ENCODE data around the gene HOXA4. TPM values are rescaled to one million over a fixed set of nuclear protein-coding genes. Genes with fewer than 3 reads are reported as not detected.

HOXA4 gene
- total RNA-seq, 1 donor from 2014 or later: not detected

DNA sequence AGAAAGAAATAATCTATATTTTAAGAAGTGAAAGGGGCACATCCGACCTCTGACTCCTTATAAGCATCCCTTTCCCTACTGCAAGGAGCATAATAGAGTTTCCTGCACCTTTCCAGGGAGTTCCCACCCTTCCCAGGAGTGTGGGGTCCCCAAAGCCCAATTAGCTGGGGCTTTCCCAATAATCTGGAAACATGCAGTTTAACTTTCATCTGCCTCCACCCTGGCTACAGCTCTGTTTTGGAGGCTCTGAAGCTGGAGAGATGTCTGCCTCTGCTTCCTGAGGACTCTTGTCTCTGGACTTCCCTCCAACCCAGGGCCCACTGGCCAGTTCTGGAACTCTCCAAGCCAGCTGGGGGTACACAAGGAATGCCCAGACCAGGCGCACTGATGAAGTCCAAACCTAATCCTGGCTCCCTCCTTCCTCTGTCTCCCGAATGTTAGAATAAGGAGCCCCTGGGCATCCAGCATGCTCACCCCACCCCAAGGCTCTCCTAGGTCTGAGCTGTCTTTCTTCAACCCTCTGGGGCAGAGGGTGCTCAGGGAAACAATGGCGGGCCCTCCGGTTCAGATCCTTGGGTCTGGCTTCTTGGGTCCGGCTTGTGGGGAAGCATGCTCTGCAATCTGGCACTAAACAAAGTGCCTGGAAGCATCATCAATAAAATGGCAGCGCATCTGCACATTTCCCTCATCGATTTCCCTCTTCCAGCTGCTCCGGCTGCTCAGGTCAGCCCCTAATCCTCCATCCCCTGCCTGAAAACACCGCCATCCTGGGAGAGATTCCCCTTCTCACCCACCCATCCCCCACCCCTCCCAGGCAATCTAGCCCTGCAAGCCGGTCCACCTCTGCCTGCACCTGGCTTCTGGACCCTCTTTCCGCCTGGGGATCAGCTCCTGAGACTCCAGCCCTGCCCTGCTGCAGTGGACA lies 13.3 kb downstream of the HOXA4 start:
- Mint-ChIP-seq H3K4me1 (ENCODE audit: low read depth, unreplicated experiment) (no peaks in the 10 kb centered on the region), H3K4me3 (ENCODE audit: unreplicated experiment) (no peak overlapping the region)

DNA sequence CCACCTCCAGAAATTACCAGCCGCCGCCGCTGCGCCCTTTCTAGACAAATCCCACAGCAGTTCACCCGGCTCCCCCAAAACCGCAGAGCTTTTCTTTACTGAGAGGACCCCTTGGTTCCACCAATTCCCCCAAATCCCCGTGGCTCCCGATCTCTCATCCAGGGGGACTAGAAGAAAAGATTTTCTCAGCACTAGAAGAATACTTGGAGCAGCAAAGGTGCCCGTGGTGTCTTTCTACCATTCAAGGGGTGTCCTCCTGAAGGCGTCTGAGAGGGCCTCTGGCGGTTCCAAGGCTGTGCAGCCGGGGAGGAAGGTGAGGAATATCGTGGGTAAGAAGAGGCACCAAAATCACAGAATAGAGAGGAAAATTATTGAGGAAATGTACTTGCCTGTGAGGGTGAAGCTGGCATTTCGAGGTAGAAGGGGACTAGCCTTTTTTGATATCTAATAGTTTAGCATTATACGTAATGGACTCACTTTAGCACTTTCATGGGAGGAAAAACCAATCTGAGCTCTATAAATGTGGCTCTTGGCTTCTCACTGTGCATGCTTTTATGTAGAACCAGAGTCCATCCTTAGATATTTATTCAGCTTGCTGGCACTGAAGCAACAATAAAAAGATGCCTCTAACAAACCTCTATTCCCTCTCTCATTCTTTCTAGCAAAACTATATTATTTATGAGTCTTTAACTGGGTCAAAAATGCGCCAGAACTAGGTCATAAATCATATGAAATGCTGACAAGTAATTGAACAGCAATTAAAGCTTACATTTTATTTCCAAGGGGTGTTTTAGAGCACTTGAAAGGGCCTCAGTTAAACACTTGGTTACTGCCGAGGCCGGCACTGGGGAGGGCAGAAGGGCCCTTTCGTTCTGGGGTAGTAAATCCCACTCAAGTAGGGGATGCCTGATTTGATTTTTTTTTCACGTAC lies 14.3 kb downstream of the HOXA4 start:
- DNase-seq: no peak
- no peaks in the 10 kb centered on the region for H3K4me1 Mint-ChIP-seq (ENCODE audit: low read depth, unreplicated experiment)
- TF ChIP-seq CTCF (IDR thresholded peaks at IDR 0.05; ENCODE audit: partially characterized antibody, unreplicated experiment): no peak
- H3K36me3 Mint-ChIP-seq (ENCODE audit: unreplicated experiment): no peaks in the 10 kb centered on the region
- H3K27ac Mint-ChIP-seq (ENCODE audit: unreplicated experiment): no peak overlapping the region
- peaks cover 49% of the 10 kb centered on the region for H3K27me3 Mint-ChIP-seq (ENCODE audit: unreplicated experiment)
- no peak overlapping the region for H3K4me3 Mint-ChIP-seq (ENCODE audit: unreplicated experiment)
- H3K9me3 Mint-ChIP-seq (ENCODE audit: unreplicated experiment): peaks cover 6% of the 10 kb centered on the region

More for the DNA sequence above, 13.3 kb downstream of the HOXA4 start:
- H3K27ac Mint-ChIP-seq (ENCODE audit: unreplicated experiment): no peak overlapping the region
- H3K9me3 Mint-ChIP-seq (ENCODE audit: unreplicated experiment): peaks cover 7% of the 10 kb centered on the region
- no peaks in the 10 kb centered on the region for H3K36me3 Mint-ChIP-seq (ENCODE audit: unreplicated experiment)
- H3K27me3 Mint-ChIP-seq (ENCODE audit: unreplicated experiment): peaks cover 43% of the 10 kb centered on the region
- DNase-seq: no peak
- TF ChIP-seq CTCF (IDR thresholded peaks at IDR 0.05; ENCODE audit: partially characterized antibody, unreplicated experiment): no peak

DNA sequence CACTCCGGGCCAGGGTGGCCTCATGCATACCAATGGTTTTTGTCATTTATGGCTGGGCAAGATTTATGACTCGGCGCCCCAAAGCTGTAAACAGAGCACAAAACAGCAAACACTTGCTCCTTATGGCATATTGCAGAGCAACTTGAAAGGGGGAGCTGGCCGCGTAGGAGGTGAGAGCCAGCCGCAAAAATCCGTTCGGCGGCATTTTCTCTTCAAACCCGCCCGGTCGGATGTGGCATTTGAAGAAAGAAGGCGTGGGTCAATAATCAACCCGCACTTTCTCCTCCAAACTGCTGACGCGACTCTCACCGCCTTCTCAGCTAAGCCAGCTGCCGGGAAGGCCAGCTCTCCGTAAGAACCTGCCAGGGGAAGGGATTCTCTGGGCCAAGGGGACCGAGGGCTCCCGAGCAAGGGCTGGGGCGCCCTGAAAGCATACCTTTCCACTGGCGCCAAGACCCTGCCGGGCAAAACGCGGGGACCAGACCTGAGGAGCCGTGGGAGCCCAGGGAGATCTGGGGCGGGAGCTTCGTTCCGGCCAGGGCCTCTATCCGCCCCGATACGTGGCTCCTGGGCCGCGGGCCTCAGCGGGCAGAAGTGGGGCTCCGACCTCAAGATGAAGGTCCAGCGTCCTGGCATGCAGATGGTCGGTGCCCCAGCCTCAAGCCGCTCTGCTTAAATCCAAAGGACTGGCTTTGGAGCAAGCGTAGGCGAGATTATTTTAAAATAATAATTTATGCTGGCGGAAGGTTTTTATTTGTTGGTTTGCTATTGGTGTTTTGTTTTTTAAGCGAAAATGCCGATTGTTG lies 15.1 kb downstream of the HOXA4 start:
- Mint-ChIP-seq H3K4me1 (ENCODE audit: low read depth, unreplicated experiment) (peaks cover 3% of the 10 kb centered on the region), H3K27ac (ENCODE audit: unreplicated experiment) (no peak overlapping the region), H3K27me3 (ENCODE audit: unreplicated experiment) (peaks cover 51% of the 10 kb centered on the region), H3K36me3 (ENCODE audit: unreplicated experiment) (no peaks in the 10 kb centered on the region), H3K4me3 (ENCODE audit: unreplicated experiment) (no peak overlapping the region), H3K9me3 (ENCODE audit: unreplicated experiment) (peaks cover 9% of the 10 kb centered on the region)
- DNase-seq: no peak
- TF ChIP-seq CTCF (IDR thresholded peaks at IDR 0.05; ENCODE audit: partially characterized antibody, unreplicated experiment): no peak

GRCh38 chr7:27114881-27115220 lies 15.7 kb downstream of the HOXA4 start:
- no peak for DNase-seq
- Mint-ChIP-seq H3K4me1 (ENCODE audit: low read depth, unreplicated experiment) (peaks cover 3% of the 10 kb centered on the region), H3K27ac (ENCODE audit: unreplicated experiment) (no peak overlapping the region), H3K36me3 (ENCODE audit: unreplicated experiment) (no peaks in the 10 kb centered on the region), H3K9me3 (ENCODE audit: unreplicated experiment) (peaks cover 9% of the 10 kb centered on the region), H3K4me3 (ENCODE audit: unreplicated experiment) (no peak overlapping the region), H3K27me3 (ENCODE audit: unreplicated experiment) (peaks cover 53% of the 10 kb centered on the region)
- no peak for TF ChIP-seq CTCF (IDR thresholded peaks at IDR 0.05; ENCODE audit: partially characterized antibody, unreplicated experiment)
